Small intestine (tissue), 16 donors: Measurements from ENCODE around the gene CASP2. TPM values are rescaled to one million over a fixed set of nuclear protein-coding genes. Genes with fewer than 3 reads are reported as not detected.
A peak's percentile ranks its signal among the peaks of the same experiment; 100 is the strongest.

ENCODE experiments used
- DNase-seq, 2 donors: peaks; one replicate each; pipeline versions ENCODE4 v3.0.0 to v3.0.0-alpha.2; 2013
- FAIRE-seq: peaks from 2 replicates; lab custom pipeline; 2012; peaks lifted over from hg19 to GRCh38; lab: Jason Lieb, UNC
- H3K27ac ChIP-seq, 3 donors: one replicate each; pipeline ENCODE4 v1.5.1; 2013; ENCODE audit warnings: low read length in 2 of 3, mild to moderate bottlenecking in 2 of 3, control low read depth in 1 of 3, inconsistent platforms in 1 of 3, low read depth in 1 of 3, moderate library complexity in 1 of 3
- H3K27me3 ChIP-seq, 3 donors: one replicate each; pipeline ENCODE4 v1.6.1; 2013; ENCODE audit warnings: low read length in 3 of 3, inconsistent platforms in 1 of 3; ENCODE audit not compliant: control insufficient read depth in 3 of 3, insufficient read depth in 3 of 3
- H3K36me3 ChIP-seq, 3 donors: one replicate each; pipeline ENCODE4 v1.6.1; 2013; ENCODE audit warnings: low read length in 3 of 3, inconsistent platforms in 1 of 3, low read depth in 1 of 3, mild to moderate bottlenecking in 1 of 3, moderate library complexity in 1 of 3; ENCODE audit not compliant: control insufficient read depth in 3 of 3, insufficient read depth in 2 of 3
- H3K4me1 ChIP-seq, 3 donors: one replicate each; pipeline ENCODE4 v1.6.1; 2013; ENCODE audit warnings: low read length in 2 of 3, inconsistent platforms in 1 of 3, low read depth in 1 of 3, mild to moderate bottlenecking in 1 of 3, moderate library complexity in 1 of 3; ENCODE audit not compliant: control insufficient read depth in 3 of 3, insufficient read depth in 2 of 3
- H3K4me3 ChIP-seq, 3 donors: one replicate each; pipeline ENCODE4 v1.5.1; 2013; ENCODE audit warnings: low read length in 3 of 3, control low read depth in 1 of 3, inconsistent platforms in 1 of 3, low read depth in 1 of 3, mild to moderate bottlenecking in 1 of 3, moderate library complexity in 1 of 3
- H3K9me3 ChIP-seq, 2 donors: one replicate each; pipeline ENCODE4 v1.6.1; 2013; ENCODE audit warnings: low read depth in 1 of 2, low read length in 1 of 2; ENCODE audit not compliant: control insufficient read depth in 2 of 2, insufficient read depth in 1 of 2
- WGBS, 3 donors: extraction: QIAGEN DNeasy Blood & Tissue Kit; methylation state at CpG; one replicate each; pipeline ENCODE4 v1.1.7; 2013; 5-methylcytosine and 5-hydroxymethylcytosine counted together
- long read RNA-seq, 10 donors: transcript quantifications; one replicate each; lab custom pipeline, GENCODE V29; 2026
- polyA plus RNA-seq, 4 donors: library from polyadenylated mRNA; stranded (reverse) in 3 of 4; unstranded in 1 of 4; fragments of 200-250 nt in 3 of 4; fragments of 120-200 nt in 1 of 4; gene quantifications; one replicate each; pipeline versions ENCODE4 v1.2.1 to v1.2.3, GENCODE V29; 2013
- donor health status: healthy with polysubstance abuse.
- donor health status: control.
- donor health status: control.
- donor health status: Bipolar disorder and iron deficiency.
- donor health status: healthy.

The CASP2 gene
- polyA plus RNA-seq = 10 to 100 TPM in 2 of 4 donors, 1 to 10 TPM in 2; 4.9 to 29.8 (median 9.0) TPM
- long read RNA-seq, donor 1, full-length matches to known transcripts = 7 of 7 reads
- long read RNA-seq, donor 1, partial matches to known transcripts = 0 of 7 reads
- long read RNA-seq, donor 1, other reads (novel, unspliced or antisense) = 0 of 7 reads
- long read RNA-seq, donor 2 = 0 reads
- long read RNA-seq, donor 3, full-length matches to known transcripts = 2 of 2 reads
- long read RNA-seq, donor 3, partial matches to known transcripts = 0 of 2 reads
- long read RNA-seq, donor 3, other reads (novel, unspliced or antisense) = 0 of 2 reads
- long read RNA-seq, donor 4 = 0 reads
- long read RNA-seq, donor 5, full-length matches to known transcripts = 3 of 3 reads
- long read RNA-seq, donor 5, partial matches to known transcripts = 0 of 3 reads
- long read RNA-seq, donor 5, other reads (novel, unspliced or antisense) = 0 of 3 reads
- long read RNA-seq, donor 6, full-length matches to known transcripts = 2 of 2 reads
- long read RNA-seq, donor 6, partial matches to known transcripts = 0 of 2 reads
- long read RNA-seq, donor 6, other reads (novel, unspliced or antisense) = 0 of 2 reads
- long read RNA-seq, donor 7, full-length matches to known transcripts = 3 of 3 reads
- long read RNA-seq, donor 7, partial matches to known transcripts = 0 of 3 reads
- long read RNA-seq, donor 7, other reads (novel, unspliced or antisense) = 0 of 3 reads
- long read RNA-seq, donor 8, full-length matches to known transcripts = 1 of 1 reads
- long read RNA-seq, donor 8, partial matches to known transcripts = 0 of 1 reads
- long read RNA-seq, donor 8, other reads (novel, unspliced or antisense) = 0 of 1 reads
- long read RNA-seq, donor 9, full-length matches to known transcripts = 2 of 2 reads
- long read RNA-seq, donor 9, partial matches to known transcripts = 0 of 2 reads
- long read RNA-seq, donor 9, other reads (novel, unspliced or antisense) = 0 of 2 reads
- long read RNA-seq, donor 10, full-length matches to known transcripts = 4 of 14 reads
- long read RNA-seq, donor 10, partial matches to known transcripts = 10 of 14 reads
- long read RNA-seq, donor 10, other reads (novel, unspliced or antisense) = 0 of 14 reads

GRCh38 chr7:143287935-143288826, at the start of gene CASP2:
CASP2 (plus strand) TSS chr7:143288351; CDS start chr7:143288456, 105 bp downstream.
- H3K4me1 ChIP-seq = peaks cover 9 to 49% (median 9%) of the 10 kb centered on the region in 3 donors
- 2 to 7% (median 3%) methylated on average over 57 to 84 of the region's 84 CpGs for WGBS, 3 donors
- H3K4me3 ChIP-seq = peak within 1 kb of the TSS; percentile 66 to 88 (median 82)
- H3K36me3 ChIP-seq = peaks cover 2 to 34% (median 5%) of the 10 kb centered on the region in 3 donors
- H3K9me3 ChIP-seq = peaks cover 0 to 7% of the 10 kb centered on the region in 2 donors
- H3K27ac ChIP-seq = peak within 1 kb of the TSS; percentile 57 to 89 (median 89)
- DNase-seq (peak; percentile 98 to 99), FAIRE-seq (no peak)
- H3K27me3 ChIP-seq = no peaks in the 10 kb centered on the region

GRCh38 chr7:143239813-143240212, 48.3 kb upstream of the CASP2 start:
- Histone ChIP-seq H3K4me3 (no peak overlapping the region), H3K9me3 (peaks cover 0 to 7% of the 10 kb centered on the region in 2 donors), H3K36me3 (no peaks in the 10 kb centered on the region), H3K4me1 (peaks cover 6 to 14% (median 7%) of the 10 kb centered on the region in 3 donors), H3K27ac (no peak overlapping the region), H3K27me3 (no peaks in the 10 kb centered on the region)
- DNase-seq (no peak), FAIRE-seq (no peak)

DNA sequence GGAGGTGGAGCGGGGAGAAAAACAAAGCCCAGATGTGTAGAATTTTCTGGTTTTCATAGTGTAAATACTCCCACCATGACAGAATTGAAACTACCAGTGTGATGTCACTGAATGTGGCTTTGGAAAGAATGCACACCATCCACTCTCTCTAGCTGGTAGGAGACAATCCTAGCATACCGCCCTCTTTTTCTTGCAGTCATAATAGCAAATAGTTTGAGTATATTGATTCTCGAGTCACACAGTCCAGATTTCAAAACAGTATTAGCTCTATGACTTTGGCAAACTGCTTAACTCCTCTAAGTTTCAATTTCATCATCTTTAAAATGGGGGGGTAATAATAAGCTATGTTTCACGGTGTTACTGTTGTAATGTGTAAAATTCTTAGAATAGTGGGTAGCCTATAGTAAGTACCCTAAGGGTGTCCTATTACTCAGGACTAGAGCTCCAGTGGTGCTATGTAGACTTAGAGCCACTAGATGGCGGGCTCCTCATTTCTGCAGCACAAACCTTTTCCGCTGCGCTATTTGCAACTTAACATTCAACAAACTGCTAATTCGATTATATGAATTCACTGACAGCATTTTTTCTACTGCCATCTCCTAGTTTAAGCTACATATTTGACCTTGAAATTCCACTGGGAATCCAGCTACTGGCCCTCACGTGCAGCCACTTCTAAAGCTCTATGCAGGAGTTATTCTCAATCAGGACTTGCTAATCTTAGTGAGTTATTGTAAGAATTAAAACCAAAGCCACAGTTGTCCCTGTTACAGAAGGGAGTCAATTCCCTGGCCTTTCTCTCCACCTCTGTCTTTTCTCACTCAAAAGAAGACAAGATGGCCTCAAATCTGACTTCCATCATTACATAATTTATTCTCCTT, 47.6 kb upstream of the CASP2 start:
- no peak for FAIRE-seq

GRCh38 chr7:143242306-143242705, 45.8 kb upstream of the CASP2 start:
- FAIRE-seq = no peak
- 80 to 83% (median 82%) methylated on average over 11 of the region's 11 CpGs for WGBS, 3 donors

More for the DNA sequence above, 47.6 kb upstream of the CASP2 start:
- 20 to 23% (median 20%) methylated on average over 9 of the region's 9 CpGs for WGBS, 3 donors
- Histone ChIP-seq H3K27ac (peak overlapping the region in 1 of 3 donors; percentile 20), H3K9me3 (peaks cover 0 to 7% of the 10 kb centered on the region in 2 donors), H3K27me3 (no peaks in the 10 kb centered on the region), H3K4me3 (no peak overlapping the region), H3K4me1 (peaks cover 9 to 14% (median 10%) of the 10 kb centered on the region in 3 donors), H3K36me3 (no peaks in the 10 kb centered on the region)
- DNase-seq = peak; percentile 80 to 82

DNA sequence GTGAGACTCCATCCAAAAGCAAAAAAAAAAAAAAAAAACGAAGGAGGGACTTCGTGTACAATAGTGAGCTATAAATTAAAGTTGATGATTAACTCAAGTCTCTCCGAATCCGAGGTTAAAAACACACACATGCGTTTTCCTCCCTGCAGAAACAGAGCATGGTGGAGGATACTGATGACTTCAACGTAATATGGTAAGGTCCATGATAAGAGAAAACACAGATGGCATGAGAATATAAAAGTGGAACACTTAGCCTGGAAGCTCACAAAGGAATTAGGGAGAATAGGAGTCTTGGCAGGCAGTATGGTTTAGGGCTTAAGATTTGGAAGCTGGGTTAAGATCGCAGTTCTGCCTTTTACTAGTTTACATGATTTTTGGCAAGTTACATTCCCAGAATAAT, 45.0 kb upstream of the CASP2 start:
- Histone ChIP-seq H3K27ac (peak overlapping the region; percentile 1 to 41 (median 31)), H3K4me3 (no peak overlapping the region), H3K27me3 (no peaks in the 10 kb centered on the region), H3K4me1 (peaks cover 12 to 14% (median 12%) of the 10 kb centered on the region in 3 donors), H3K36me3 (no peaks in the 10 kb centered on the region), H3K9me3 (no peaks in the 10 kb centered on the region)
- peak; percentile 59 to 74 for DNase-seq
- whole genome bisulfite sequencing, 3 donors = 19 to 58% (median 26%) methylated on average over 7 of the region's 7 CpGs
- no peak for FAIRE-seq

More at GRCh38 chr7:143242306-143242705, 45.8 kb upstream of the CASP2 start:
- Histone ChIP-seq H3K4me1 (peaks cover 12 to 14% (median 12%) of the 10 kb centered on the region in 3 donors), H3K27ac (no peak overlapping the region), H3K27me3 (no peaks in the 10 kb centered on the region), H3K9me3 (peaks cover 0 to 7% of the 10 kb centered on the region in 2 donors), H3K36me3 (no peaks in the 10 kb centered on the region), H3K4me3 (no peak overlapping the region)
- no peak for DNase-seq

- Histone ChIP-seq H3K4me3 (no peak overlapping the region), H3K27me3 (no peaks in the 10 kb centered on the region), H3K9me3 (peaks cover 0 to under 1% of the 10 kb centered on the region in 2 donors), H3K4me1 (peaks cover 12 to 15% (median 12%) of the 10 kb centered on the region in 3 donors), H3K36me3 (no peaks in the 10 kb centered on the region), H3K27ac (peak overlapping the region; percentile 1 to 55 (median 31))
- FAIRE-seq (no peak), DNase-seq (peak; percentile 39 to 43)
- WGBS, 3 donors = 21 to 42% (median 26%) methylated on average over 3 of the region's 3 CpGs
Observed at GRCh38 chr7:143243614-143244013, 44.5 kb upstream of the CASP2 start.

DNA sequence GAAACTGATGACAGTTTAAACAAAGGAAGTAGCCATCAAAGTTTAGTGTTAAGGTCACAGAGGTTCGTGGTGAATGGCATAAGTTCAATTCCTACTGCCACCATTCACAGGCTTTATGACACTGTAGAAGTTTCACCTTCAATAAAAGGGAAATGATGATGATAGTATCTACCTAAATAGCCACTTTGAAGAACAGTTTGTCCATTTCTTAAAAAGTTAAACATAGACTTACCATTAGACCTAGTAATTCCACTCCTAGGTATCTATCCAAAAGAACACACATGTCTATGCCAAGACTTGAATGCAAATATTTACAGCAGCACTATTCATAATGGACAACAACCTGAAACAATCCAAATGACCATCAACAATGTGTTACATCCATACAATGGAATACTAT, 43.8 kb upstream of the CASP2 start:
- FAIRE-seq (no peak), DNase-seq (no peak)
- H3K4me1 ChIP-seq = peaks cover 12 to 18% (median 12%) of the 10 kb centered on the region in 3 donors
- peaks cover 0 to 7% of the 10 kb centered on the region in 2 donors for H3K9me3 ChIP-seq
- no peak overlapping the region for H3K4me3 ChIP-seq
- no peaks in the 10 kb centered on the region for H3K27me3 ChIP-seq
- H3K36me3 ChIP-seq = no peaks in the 10 kb centered on the region
- WGBS, 3 donors = 7 to 19% (median 11%) methylated on average over 1 of the region's 1 CpG
- no peak overlapping the region for H3K27ac ChIP-seq
